NCI-H748 (cell line): Measurements from ENCODE around the gene SEC14L5.
A peak's percentile ranks its signal among the peaks of the same experiment; 100 is the strongest.

Experiments
- DNase-seq: peaks from one replicate; lab custom pipeline; 2025; ENCODE audit not compliant: unreplicated experiment; lab: John Stamatoyannopoulos, UW

SEC14L5 gene

GRCh38 chr16:4957720-4958509 lies at the start of gene SEC14L5:
Gene SEC14L5 (plus strand): TSS chr16:4958330. CDS start chr16:4959324, 994 bp downstream.
- peak; percentile 95 for DNase-seq

GRCh38 chr16:4908854-4909401 lies 49.2 kb upstream of the SEC14L5 start:
- DNase-seq = no peak

- no peak for DNase-seq
Measured at GRCh38 chr16:4909825-4910224, 48.3 kb upstream of the SEC14L5 start.

- no peak for DNase-seq
Measured at GRCh38 chr16:4910828-4911227, 47.3 kb upstream of the SEC14L5 start.

GRCh38 chr16:4911970-4912386 lies 46.2 kb upstream of the SEC14L5 start:
- DNase-seq = no peak

GRCh38 chr16:4913130-4913773 lies 44.9 kb upstream of the SEC14L5 start:
- DNase-seq = no peak

GRCh38 chr16:4913774-4914525 lies 44.2 kb upstream of the SEC14L5 start:
- no peak for DNase-seq

- no peak for DNase-seq
Measured at GRCh38 chr16:4914528-4915225, 43.5 kb upstream of the SEC14L5 start.

GRCh38 chr16:4915226-4915761 lies 42.8 kb upstream of the SEC14L5 start:
- no peak for DNase-seq

- no peak for DNase-seq
Measured at GRCh38 chr16:4917117-4917516, 41.0 kb upstream of the SEC14L5 start.

GRCh38 chr16:4918781-4919251 lies 39.3 kb upstream of the SEC14L5 start:
- DNase-seq = peak; percentile 43

- DNase-seq = no peak
Measured at GRCh38 chr16:4920826-4921225, 37.3 kb upstream of the SEC14L5 start.

- DNase-seq = no peak
Measured at GRCh38 chr16:4922721-4923342, 35.3 kb upstream of the SEC14L5 start.

GRCh38 chr16:4923853-4924252 lies 34.3 kb upstream of the SEC14L5 start:
- DNase-seq = no peak

GRCh38 chr16:4924593-4925292 lies 33.4 kb upstream of the SEC14L5 start:
- no peak for DNase-seq

- no peak for DNase-seq
Measured at GRCh38 chr16:4925293-4925607, 32.9 kb upstream of the SEC14L5 start.

- DNase-seq = no peak
Measured at GRCh38 chr16:4925791-4926190, 32.3 kb upstream of the SEC14L5 start.

- DNase-seq = no peak
Measured at GRCh38 chr16:4926928-4927327, 31.2 kb upstream of the SEC14L5 start.

- no peak for DNase-seq
Measured at GRCh38 chr16:4927661-4928060, 30.5 kb upstream of the SEC14L5 start.

- no peak for DNase-seq
Measured at GRCh38 chr16:4928227-4928626, 29.9 kb upstream of the SEC14L5 start.
